ENCODE results near the gene PRTFDC1.

GRCh38 chr10:24822590-24822989 lies 129.8 kb downstream of the PRTFDC1 start:
- TF ChIP-seq CTCF (IDR thresholded peaks at IDR 0.05; ENCODE audit: low read length) (no peak), EZH2 (optimal IDR thresholded peaks at IDR 0.05; ENCODE audit: low read depth, low read length) (no peak), EZH2phosphoT487 (IDR thresholded peaks at IDR 0.05; ENCODE audit: low read length) (no peak)
